Endothelial cell of umbilical vein (primary cell): ENCODE data around the gene FKBP8. TPM values are rescaled to one million over a fixed set of nuclear protein-coding genes. Genes with fewer than 3 reads are reported as not detected.

Experiments used
- BruUV-seq: library from RNA; stranded (reverse); fragments of 400-500 nt; replicated peaks from 2 replicates; lab custom pipeline; 2021; lab: Mats Ljungman, UMichigan
- CTCF ChIA-PET: fragments of 300-600, 350-600 bp; sonication (Branson Sonifier 250); formaldehyde crosslinking; loops from one replicate; lab custom pipeline; 2021; ENCODE audit warnings: antibody characterized with exemption, inconsistent platforms; lab: Charles Lee
- POLR2A ChIA-PET: fragments of 300-600, 350-600 bp; sonication (Branson Sonifier 250); formaldehyde crosslinking; loops from one replicate; lab custom pipeline; 2021; ENCODE audit warnings: antibody characterized with exemption, inconsistent platforms; lab: Charles Lee
- DNase-seq: peaks from one replicate; pipeline ENCODE4 v3.0.0-alpha.2; 2011; ENCODE audit warnings: low read depth, low spot score
- FAIRE-seq: peaks from 2 replicates; lab custom pipeline; 2011; peaks lifted over from hg19 to GRCh38; lab: Jason Lieb, UNC
- H2AFZ ChIP-seq: 2 replicates; pipeline ENCODE4 v1.6.0; 2012; ENCODE audit warnings: low read depth, low read length, control low read depth, inconsistent platforms
- H3K27ac ChIP-seq: 2 replicates; pipeline ENCODE4 v1.5.1; 2011; ENCODE audit warnings: low read depth, mild to moderate bottlenecking, control low read depth, low read length, moderate library complexity; ENCODE audit not compliant: insufficient read depth
- H3K27me3 ChIP-seq, 2 experiments: 2 replicates each; pipeline versions ENCODE4 v1.6.0 to v1.6.1; 2011; ENCODE audit warnings: low read length in 2 of 2, mixed read lengths in 1 of 2; ENCODE audit not compliant: control insufficient read depth in 2 of 2, insufficient read depth in 2 of 2
- H3K36me3 ChIP-seq, 2 experiments: 2 replicates in 1 of 2; 3 replicates in 1 of 2; pipeline ENCODE4 v1.5.1; 2011; ENCODE audit warnings: low read length in 2 of 2, mild to moderate bottlenecking in 1 of 2, moderate library complexity in 1 of 2; ENCODE audit not compliant: control insufficient read depth in 2 of 2, insufficient read depth in 2 of 2; ENCODE audit errors: extremely low read depth in 1 of 2
- H3K4me1 ChIP-seq: 3 replicates; pipeline ENCODE4 v1.5.1; 2011; ENCODE audit warnings: mild to moderate bottlenecking, low read length; ENCODE audit not compliant: control insufficient read depth, insufficient read depth; ENCODE audit errors: extremely low read depth
- H3K4me2 ChIP-seq: 2 replicates; pipeline ENCODE4 v1.6.1; 2011; ENCODE audit warnings: low read length, control low read depth, mixed read lengths; ENCODE audit not compliant: insufficient read depth
- H3K4me3 ChIP-seq, 3 experiments: fragments of 200-600 bp in 1 of 3; sonication (generic), shearing (Covaris generic) in 1 of 3; replicated peaks in 1 of 3; 2 replicates each; pipeline ENCODE4 v1.5.1; 2011 to 2016; ENCODE audit warnings: control low read depth in 3 of 3, low read length in 3 of 3, mild to moderate bottlenecking in 2 of 3, inconsistent platforms in 1 of 3, low read depth in 1 of 3, moderate library complexity in 1 of 3; ENCODE audit not compliant: insufficient read depth in 1 of 3
- H3K79me2 ChIP-seq: 2 replicates; pipeline ENCODE4 v1.6.0; 2012; ENCODE audit warnings: low read length, inconsistent platforms; ENCODE audit not compliant: control insufficient read depth, insufficient read depth
- H3K9ac ChIP-seq: replicated peaks from 2 replicates; pipeline ENCODE3; 2011; ENCODE audit warnings: low read length, control low read depth; ENCODE audit not compliant: insufficient read depth; ENCODE audit errors: extremely low read depth
- H3K9me1 ChIP-seq: replicated peaks from 3 replicates; pipeline ENCODE4 v1.6.0; 2011; ENCODE audit warnings: mild to moderate bottlenecking, low read length; ENCODE audit not compliant: control insufficient read depth, insufficient read depth; ENCODE audit errors: extremely low read depth
- H3K9me3 ChIP-seq: replicated peaks from 2 replicates; pipeline ENCODE4 v1.5.1; 2012; ENCODE audit warnings: low read length, inconsistent platforms; ENCODE audit not compliant: control insufficient read depth, insufficient read depth
- H4K20me1 ChIP-seq: replicated peaks from 2 replicates; pipeline ENCODE3; 2011; ENCODE audit warnings: mild to moderate bottlenecking, low read length; ENCODE audit not compliant: control insufficient read depth, insufficient read depth; ENCODE audit errors: extremely low read depth
- EZH2 ChIP-seq: IDR thresholded peaks from 2 replicates; pipeline ENCODE4 v1.6.1; 2012; ENCODE audit warnings: borderline replicate concordance, low read depth, mild to moderate bottlenecking, moderate library complexity, low read length, inconsistent platforms; ENCODE audit not compliant: severe bottlenecking
- GATA2 ChIP-seq: IDR thresholded peaks from 2 replicates; pipeline ENCODE4 v1.7.0; 2011; ENCODE audit warnings: low read depth, mild to moderate bottlenecking, moderate library complexity, mixed read lengths, low read length; ENCODE audit not compliant: insufficient read length, insufficient read depth
- JUN ChIP-seq: IDR thresholded peaks from 2 replicates; pipeline ENCODE4 v1.6.1; 2011; ENCODE audit warnings: borderline replicate concordance, low read depth; ENCODE audit not compliant: insufficient read length, insufficient read depth
- MYC ChIP-seq: IDR thresholded peaks from one replicate; pipeline ENCODE4 v1.6.1; 2011; ENCODE audit warnings: mild to moderate bottlenecking, low read depth, low read length
- POLR2A ChIP-seq: IDR thresholded peaks from 2 replicates; pipeline ENCODE4 v1.6.1; 2012; ENCODE audit warnings: low read depth, mild to moderate bottlenecking, control low read depth, low read length
- POLR2AphosphoS5 ChIP-seq: IDR thresholded peaks from 2 replicates; pipeline ENCODE4 v1.6.1; 2012; ENCODE audit warnings: low read depth, mild to moderate bottlenecking, control low read depth, low read length, moderate library complexity; ENCODE audit not compliant: insufficient read depth
- dilution Hi-C: fragments of 300-500 bp; cut with MboI; formaldehyde crosslinking; loops from one replicate; pipeline ENCODE4 v1.15.0; 2019; ENCODE audit warnings: low sequenced_read_pairs; ENCODE audit not compliant: extremely low pct_ligation_motif_present
- intact Hi-C: fragments of 100-400 bp; cut with micrococcal nuclease; formaldehyde crosslinking; loops from one replicate; pipeline ENCODE4 v1.10.0; 2022
- polyA plus RNA-seq, 4 experiments: library from polyadenylated mRNA; depleted of rRNA in 3 of 4; stranded (reverse) in 3 of 4; unstranded in 1 of 4; fragments of >200 nt; gene quantifications; 2 replicates each; pipeline versions ENCODE4 v1.2.1 to v1.2.3, GENCODE V29; 2011 to 2012; ENCODE audit warnings: missing spikeins in 1 of 4
- total RNA-seq: library from RNA; stranded (reverse); gene quantifications from 2 replicates; pipeline ENCODE4 v1.2.3, GENCODE V29; 2021
- TF ChIP-seq, protein P1 (sequence below), 2 donors: IDR thresholded peaks; 1 replicate in 1 of 2; 2 replicates in 1 of 2; pipeline ENCODE4 v1.5.1; 2011; ENCODE audit warnings: low read length in 2 of 2, mild to moderate bottlenecking in 2 of 2, moderate library complexity in 2 of 2, control low read depth in 1 of 2, inconsistent platforms in 1 of 2, low read depth in 1 of 2; ENCODE audit not compliant: insufficient read depth in 1 of 2; ENCODE audit errors: extremely low read depth in 1 of 2

Gene FKBP8
- total and polyA plus RNA-seq, 2 donors (not counting 3 experiments of a cell fraction or from before 2014, with no cell fraction given): 150 to 173 TPM

DNA sequence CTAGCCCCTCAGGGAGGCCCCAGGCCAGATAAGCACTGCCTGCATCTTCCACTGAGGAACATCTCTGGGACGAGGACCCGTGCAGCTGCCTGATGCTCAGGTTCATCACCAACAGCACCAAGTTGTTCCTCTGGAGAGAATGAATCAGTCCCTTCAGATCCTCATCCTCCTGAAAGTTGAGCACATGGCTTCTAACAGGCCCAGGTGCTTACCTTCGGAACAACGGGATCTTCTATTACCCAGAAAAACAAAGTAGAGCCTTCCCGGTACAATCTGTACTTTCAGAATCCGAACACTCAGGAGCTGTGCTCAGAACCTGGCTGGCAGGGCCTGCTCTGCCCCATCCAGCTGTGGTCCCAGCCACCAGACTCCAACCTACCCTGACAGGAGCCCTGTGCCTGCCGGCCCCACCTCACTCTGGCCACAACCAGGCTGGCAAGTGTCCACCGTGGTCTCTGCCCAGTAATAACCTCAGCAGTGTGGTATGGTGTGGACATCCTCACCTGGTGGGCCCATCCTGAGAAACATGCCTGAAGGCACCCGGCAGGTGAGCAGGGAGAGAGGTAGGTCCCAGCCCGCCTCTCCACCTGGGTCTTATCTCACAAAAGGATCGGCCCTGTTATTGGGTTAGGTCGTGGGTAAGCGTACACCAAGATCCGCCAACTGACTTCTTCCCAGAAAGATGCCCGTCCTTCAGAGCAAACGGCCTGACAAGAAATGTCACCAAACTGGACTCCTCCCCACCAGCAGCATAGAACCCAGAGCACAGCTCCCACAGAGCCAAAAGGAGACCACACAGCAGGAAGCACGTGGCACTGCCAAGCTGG is 55.6 kb downstream of the FKBP8 start:
- Histone ChIP-seq H3K9ac (no peak overlapping the region), H3K36me3 (no peaks in the 10 kb centered on the region), H3K79me2 (peaks cover 43% of the 10 kb centered on the region), H3K9me3 (no peaks in the 10 kb centered on the region), H3K4me2 (no peak overlapping the region), H3K9me1 (no peaks in the 10 kb centered on the region), H3K27me3 (no peaks in the 10 kb centered on the region), H3K27ac (no peak overlapping the region), H2AFZ (no peak overlapping the region), H3K4me3 (no peak overlapping the region), H3K4me1 (peaks cover 9% of the 10 kb centered on the region), H4K20me1 (no peaks in the 10 kb centered on the region)
- TF ChIP-seq, protein P1, sequence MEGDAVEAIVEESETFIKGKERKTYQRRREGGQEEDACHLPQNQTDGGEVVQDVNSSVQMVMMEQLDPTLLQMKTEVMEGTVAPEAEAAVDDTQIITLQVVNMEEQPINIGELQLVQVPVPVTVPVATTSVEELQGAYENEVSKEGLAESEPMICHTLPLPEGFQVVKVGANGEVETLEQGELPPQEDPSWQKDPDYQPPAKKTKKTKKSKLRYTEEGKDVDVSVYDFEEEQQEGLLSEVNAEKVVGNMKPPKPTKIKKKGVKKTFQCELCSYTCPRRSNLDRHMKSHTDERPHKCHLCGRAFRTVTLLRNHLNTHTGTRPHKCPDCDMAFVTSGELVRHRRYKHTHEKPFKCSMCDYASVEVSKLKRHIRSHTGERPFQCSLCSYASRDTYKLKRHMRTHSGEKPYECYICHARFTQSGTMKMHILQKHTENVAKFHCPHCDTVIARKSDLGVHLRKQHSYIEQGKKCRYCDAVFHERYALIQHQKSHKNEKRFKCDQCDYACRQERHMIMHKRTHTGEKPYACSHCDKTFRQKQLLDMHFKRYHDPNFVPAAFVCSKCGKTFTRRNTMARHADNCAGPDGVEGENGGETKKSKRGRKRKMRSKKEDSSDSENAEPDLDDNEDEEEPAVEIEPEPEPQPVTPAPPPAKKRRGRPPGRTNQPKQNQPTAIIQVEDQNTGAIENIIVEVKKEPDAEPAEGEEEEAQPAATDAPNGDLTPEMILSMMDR (IDR thresholded peaks at IDR 0.05; ENCODE audit: extremely low read depth in 1 of 2, insufficient read depth in 1 of 2, low read depth in 1 of 2, low read length in 2 of 2): no peak
- TF ChIP-seq POLR2AphosphoS5 (no peak), GATA2 (no peak), MYC (no peak), POLR2A (no peak), EZH2 (no peak), JUN (no peak)
- dilution Hi-C loops: no loop called here
- ChIA-PET CTCF (interaction anchor here (0.6 to 2.2 kb wide), 9 partner anchors 9 to 83 kb away, joined by 3 to 11 read pairs (median 6); no protein-coding TSS in a partner anchor), POLR2A (interaction anchor here (0.6 kb wide), 1 partner anchor 12 kb away, joined by 4 read pairs; no protein-coding TSS in a partner anchor)
- no TSS peak for BruUV-seq
- intact Hi-C loops: no loop called here
- FAIRE-seq (no peak), DNase-seq (no peak)
